ENCODE data around the gene RMI2. TPM values are rescaled to one million over a fixed set of nuclear protein-coding genes. Genes with fewer than 3 reads are reported as not detected.

The RMI2 gene
- total and polyA plus RNA-seq, 4 donors = 0.28 to 8.5 (median 0.83) TPM

- H3K27ac ChIP-seq (ENCODE audit: low read depth in 1 of 2, low read length in 2 of 2) = no peak overlapping the region
- peaks cover 0 to 5% (median 2%) of the 10 kb centered on the region in 4 donors for H3K4me1 ChIP-seq (ENCODE audit: control insufficient read depth in 4 of 4, insufficient read depth in 4 of 4, low read length in 3 of 4)
- DNase-seq (ENCODE audit: low spot score) = no peak
- TF ChIP-seq SP1 (IDR thresholded peaks at IDR 0.05) = no peak
- TF ChIP-seq CTCF (IDR thresholded peaks at IDR 0.05; ENCODE audit: low read depth, low read length, missing input control) = no peak
- TF ChIP-seq JUND (IDR thresholded peaks at IDR 0.05) = no peak
- TF ChIP-seq EGR1 (IDR thresholded peaks at IDR 0.05; ENCODE audit: low read depth in 2 of 2) = no peak
- no peak for TF ChIP-seq RAD21 (IDR thresholded peaks at IDR 0.05)
- TF ChIP-seq MAX (IDR thresholded peaks at IDR 0.05) = no peak
- no peak for TF ChIP-seq FOXA1 (IDR thresholded peaks at IDR 0.05)
- no peak for TF ChIP-seq RXRA (IDR thresholded peaks at IDR 0.05)
- H3K9ac ChIP-seq (ENCODE audit: low read depth in 1 of 2, low read length in 2 of 2) = no peak overlapping the region
- WGBS = 94% methylated on average over 11 of the region's 11 CpGs
- no peaks in the 10 kb centered on the region for H3K27me3 ChIP-seq (ENCODE audit: control insufficient read depth in 4 of 4, insufficient read depth in 4 of 4, low read length in 3 of 4)
- H3K9me3 ChIP-seq (ENCODE audit: control insufficient read depth in 4 of 4, low read length in 3 of 4) = no peaks in the 10 kb centered on the region
- no peaks in the 10 kb centered on the region for H3K36me3 ChIP-seq (ENCODE audit: control insufficient read depth in 4 of 4, insufficient read depth in 3 of 4, low read depth in 1 of 4, low read length in 3 of 4)
- no peak overlapping the region for H3K4me3 ChIP-seq (ENCODE audit: low read depth in 1 of 3, low read length in 3 of 3)
Measured at GRCh38 chr16:11393366-11393765, 48.1 kb downstream of the RMI2 start.

- no peak overlapping the region for H3K9ac ChIP-seq (ENCODE audit: low read depth in 1 of 2, low read length in 2 of 2)
- H3K9me3 ChIP-seq (ENCODE audit: control insufficient read depth in 4 of 4, low read length in 3 of 4) = no peaks in the 10 kb centered on the region
- DNase-seq (ENCODE audit: low spot score) = no peak
- H3K27ac ChIP-seq (ENCODE audit: low read depth in 1 of 2, low read length in 2 of 2) = no peak overlapping the region
- 93% methylated on average over 10 of the region's 10 CpGs for WGBS
- peaks cover 0 to 5% (median 2%) of the 10 kb centered on the region in 4 donors for H3K4me1 ChIP-seq (ENCODE audit: control insufficient read depth in 4 of 4, insufficient read depth in 4 of 4, low read length in 3 of 4)
- TF ChIP-seq MAX (IDR thresholded peaks at IDR 0.05) = no peak
- no peak for TF ChIP-seq YY1 (IDR thresholded peaks at IDR 0.05)
- TF ChIP-seq CTCF (IDR thresholded peaks at IDR 0.05; ENCODE audit: low read depth, low read length, missing input control) = no peak
- TF ChIP-seq HNF4G (IDR thresholded peaks at IDR 0.05) = no peak
- no peak for TF ChIP-seq NR2F2 (IDR thresholded peaks at IDR 0.05)
- TF ChIP-seq FOXA2 (IDR thresholded peaks at IDR 0.05) = no peak
- no peak for TF ChIP-seq ZBTB33 (IDR thresholded peaks at IDR 0.05)
- no peak for TF ChIP-seq RAD21 (IDR thresholded peaks at IDR 0.05)
- TF ChIP-seq RXRA (IDR thresholded peaks at IDR 0.05) = no peak
- TF ChIP-seq EGR1 (IDR thresholded peaks at IDR 0.05; ENCODE audit: low read depth in 2 of 2) = no peak
- TF ChIP-seq FOXA1 (IDR thresholded peaks at IDR 0.05) = no peak
- no peaks in the 10 kb centered on the region for H3K36me3 ChIP-seq (ENCODE audit: control insufficient read depth in 4 of 4, insufficient read depth in 3 of 4, low read depth in 1 of 4, low read length in 3 of 4)
- no peaks in the 10 kb centered on the region for H3K27me3 ChIP-seq (ENCODE audit: control insufficient read depth in 4 of 4, insufficient read depth in 4 of 4, low read length in 3 of 4)
- H3K4me3 ChIP-seq (ENCODE audit: low read depth in 1 of 3, low read length in 3 of 3) = no peak overlapping the region
Measured at GRCh38 chr16:11393861-11394592, 48.8 kb downstream of the RMI2 start.

Measured in liver (tissue), 9 donors.